ENCODE measurements around the gene ZNF764.
A peak's percentile ranks its signal among the peaks of the same experiment; 100 is the strongest.

Gene ZNF764

DNA sequence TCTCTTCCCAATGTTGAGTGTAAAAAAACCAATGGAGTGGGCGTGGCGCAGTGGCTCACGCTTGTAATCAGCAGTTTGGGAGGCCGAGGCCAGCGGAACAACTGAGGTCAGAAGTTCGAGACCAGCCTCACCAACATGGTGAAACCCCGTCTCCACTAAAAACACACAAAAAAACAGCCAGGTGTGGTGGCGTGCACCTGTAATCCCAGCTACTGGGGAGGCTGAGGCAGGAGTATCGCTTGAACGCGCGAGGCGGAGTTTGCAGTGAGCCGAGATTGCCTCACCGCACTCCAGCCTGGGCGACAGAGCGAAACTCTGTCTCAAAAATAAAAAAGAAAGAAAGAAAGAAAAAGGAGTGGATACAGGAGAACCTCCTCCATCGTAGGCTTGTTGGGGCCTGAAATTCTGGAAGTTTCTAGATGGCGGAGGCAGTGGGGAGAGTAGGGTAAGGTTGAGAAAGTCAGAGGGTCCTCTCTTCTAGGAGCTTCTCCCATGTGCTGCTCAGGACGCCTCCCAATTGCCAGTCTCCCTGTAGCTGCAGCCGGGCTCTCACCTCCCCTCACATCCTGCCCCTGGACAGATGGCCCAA lies 709 bp upstream of the ZNF764 start:
- peak overlapping the region; percentile 79 for H3K27ac ChIP-seq
- H3K4me3 ChIP-seq (ENCODE audit: low read depth, low read length): peak overlapping the region; percentile 95
- H3K27me3 ChIP-seq (ENCODE audit: control insufficient read depth, insufficient read depth, low read length): no peaks in the 10 kb centered on the region
- H3K9ac ChIP-seq: no peak overlapping the region
- TF ChIP-seq, protein P1, sequence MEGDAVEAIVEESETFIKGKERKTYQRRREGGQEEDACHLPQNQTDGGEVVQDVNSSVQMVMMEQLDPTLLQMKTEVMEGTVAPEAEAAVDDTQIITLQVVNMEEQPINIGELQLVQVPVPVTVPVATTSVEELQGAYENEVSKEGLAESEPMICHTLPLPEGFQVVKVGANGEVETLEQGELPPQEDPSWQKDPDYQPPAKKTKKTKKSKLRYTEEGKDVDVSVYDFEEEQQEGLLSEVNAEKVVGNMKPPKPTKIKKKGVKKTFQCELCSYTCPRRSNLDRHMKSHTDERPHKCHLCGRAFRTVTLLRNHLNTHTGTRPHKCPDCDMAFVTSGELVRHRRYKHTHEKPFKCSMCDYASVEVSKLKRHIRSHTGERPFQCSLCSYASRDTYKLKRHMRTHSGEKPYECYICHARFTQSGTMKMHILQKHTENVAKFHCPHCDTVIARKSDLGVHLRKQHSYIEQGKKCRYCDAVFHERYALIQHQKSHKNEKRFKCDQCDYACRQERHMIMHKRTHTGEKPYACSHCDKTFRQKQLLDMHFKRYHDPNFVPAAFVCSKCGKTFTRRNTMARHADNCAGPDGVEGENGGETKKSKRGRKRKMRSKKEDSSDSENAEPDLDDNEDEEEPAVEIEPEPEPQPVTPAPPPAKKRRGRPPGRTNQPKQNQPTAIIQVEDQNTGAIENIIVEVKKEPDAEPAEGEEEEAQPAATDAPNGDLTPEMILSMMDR (IDR thresholded peaks at IDR 0.05): no peak
- H3K4me2 ChIP-seq (ENCODE audit: low read length): peak overlapping the region; percentile 62
- peaks cover 8% of the 10 kb centered on the region for H3K79me2 ChIP-seq
- peak overlapping the region; percentile 94 for H2AFZ ChIP-seq
- H3K4me1 ChIP-seq: no peaks in the 10 kb centered on the region
- no peaks in the 10 kb centered on the region for H3K36me3 ChIP-seq (ENCODE audit: control insufficient read depth, insufficient read depth, low read length)
- no peaks in the 10 kb centered on the region for H3K9me3 ChIP-seq (ENCODE audit: control insufficient read depth, low read length)

DNA sequence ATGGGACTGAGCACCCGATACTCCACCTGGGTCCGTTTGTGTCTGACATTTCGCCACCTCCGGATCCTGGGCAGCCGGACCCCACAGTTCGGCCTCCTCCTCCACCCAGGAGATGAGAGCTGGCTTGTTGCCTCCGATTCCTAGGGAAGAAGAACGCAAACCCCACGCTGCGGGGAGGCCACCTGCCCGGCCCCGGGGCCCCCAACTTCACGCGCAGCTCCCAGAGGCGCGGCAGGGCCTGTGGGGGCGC lies 542 bp downstream of the ZNF764 start:
- no peaks in the 10 kb centered on the region for H3K4me1 ChIP-seq
- H3K9me3 ChIP-seq (ENCODE audit: control insufficient read depth, low read length): no peaks in the 10 kb centered on the region
- peak overlapping the region; percentile 90 for H3K9ac ChIP-seq
- no peaks in the 10 kb centered on the region for H3K36me3 ChIP-seq (ENCODE audit: control insufficient read depth, insufficient read depth, low read length)
- peak overlapping the region; percentile 84 for H3K4me2 ChIP-seq (ENCODE audit: low read length)
- peak overlapping the region; percentile 95 for H3K4me3 ChIP-seq (ENCODE audit: low read depth, low read length)
- H3K79me2 ChIP-seq: peaks cover 8% of the 10 kb centered on the region
- TF ChIP-seq, protein P1 (IDR thresholded peaks at IDR 0.05): no peak
- H2AFZ ChIP-seq: peak overlapping the region; percentile 94
- no peaks in the 10 kb centered on the region for H3K27me3 ChIP-seq (ENCODE audit: control insufficient read depth, insufficient read depth, low read length)
- peak overlapping the region; percentile 79 for H3K27ac ChIP-seq

DNA sequence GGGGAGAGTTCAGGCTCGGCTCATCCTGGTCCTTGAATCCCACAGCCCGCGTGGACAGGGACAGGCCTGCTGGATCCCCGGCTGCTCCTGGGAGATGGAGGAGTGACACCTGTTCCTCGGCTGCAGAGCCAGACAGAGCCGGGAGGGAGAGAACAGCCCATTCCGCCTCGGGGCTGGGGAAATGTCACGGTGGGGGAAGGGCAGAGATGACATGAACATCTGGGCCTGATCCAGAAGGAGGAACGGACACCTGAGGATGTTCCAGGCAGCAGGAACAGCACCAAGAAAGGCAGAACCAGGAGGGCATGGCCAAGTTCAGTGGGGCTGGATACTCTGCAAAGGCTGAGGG lies 2.1 kb downstream of the ZNF764 start:
- no peak overlapping the region for H3K9ac ChIP-seq
- H3K9me3 ChIP-seq (ENCODE audit: control insufficient read depth, low read length): no peaks in the 10 kb centered on the region
- no peak overlapping the region for H3K4me2 ChIP-seq (ENCODE audit: low read length)
- no peak overlapping the region for H3K27ac ChIP-seq
- peaks cover 3% of the 10 kb centered on the region for H3K4me1 ChIP-seq
- H3K36me3 ChIP-seq (ENCODE audit: control insufficient read depth, insufficient read depth, low read length): no peaks in the 10 kb centered on the region
- H3K79me2 ChIP-seq: peaks cover 8% of the 10 kb centered on the region
- TF ChIP-seq, protein P1 (IDR thresholded peaks at IDR 0.05): no peak
- H2AFZ ChIP-seq: no peak overlapping the region
- no peak overlapping the region for H3K4me3 ChIP-seq (ENCODE audit: low read depth, low read length)
- H3K27me3 ChIP-seq (ENCODE audit: control insufficient read depth, insufficient read depth, low read length): no peaks in the 10 kb centered on the region

DNA sequence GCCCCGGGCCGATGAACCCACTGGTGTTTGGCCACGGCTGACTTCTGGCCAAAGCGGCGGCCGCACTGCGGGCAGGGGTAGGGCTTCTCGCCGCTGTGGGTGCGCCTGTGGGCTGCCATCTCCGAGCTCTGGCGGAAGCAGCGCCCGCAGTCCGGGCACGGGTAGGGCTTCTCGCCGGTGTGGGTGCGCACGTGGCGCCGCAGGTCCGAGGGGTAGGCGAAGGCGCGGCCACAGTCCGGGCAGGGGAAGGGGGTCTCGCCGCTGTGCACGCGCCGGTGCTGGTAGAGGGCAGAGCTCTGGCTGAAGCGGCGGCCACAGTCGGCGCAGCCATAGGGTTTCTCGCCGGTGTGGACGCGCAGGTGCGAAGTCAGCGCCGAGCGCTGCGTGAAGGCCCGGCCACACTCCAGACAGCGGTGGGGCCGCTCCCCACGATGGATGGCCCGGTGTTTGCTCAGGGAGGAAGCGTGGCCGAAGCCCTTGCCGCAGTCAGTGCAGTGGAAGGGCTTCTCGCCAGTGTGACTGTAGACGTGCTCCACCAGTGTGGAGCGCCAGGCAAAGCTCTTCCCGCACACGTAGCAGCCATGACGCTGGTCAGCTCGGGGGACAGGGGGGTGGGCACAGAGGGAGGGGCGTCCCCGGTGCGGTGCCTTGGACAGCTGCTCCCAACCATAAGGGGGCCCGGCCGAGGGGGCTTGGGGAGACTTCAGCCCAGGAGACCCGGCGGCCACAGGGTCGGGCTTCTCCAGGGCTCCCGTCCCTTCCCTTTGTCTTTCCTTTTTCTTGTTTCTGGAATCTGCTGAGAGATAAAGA lies 2.7 kb downstream of the ZNF764 start:
- Histone ChIP-seq H3K4me3 (ENCODE audit: low read depth, low read length) (no peak overlapping the region), H3K27ac (no peak overlapping the region), H3K9ac (no peak overlapping the region), H2AFZ (no peak overlapping the region), H3K9me3 (ENCODE audit: control insufficient read depth, low read length) (no peaks in the 10 kb centered on the region), H3K36me3 (ENCODE audit: control insufficient read depth, insufficient read depth, low read length) (no peaks in the 10 kb centered on the region), H3K79me2 (peaks cover 8% of the 10 kb centered on the region), H3K27me3 (ENCODE audit: control insufficient read depth, insufficient read depth, low read length) (no peaks in the 10 kb centered on the region), H3K4me1 (peaks cover 3% of the 10 kb centered on the region), H3K4me2 (ENCODE audit: low read length) (no peak overlapping the region)
- TF ChIP-seq, protein P1 (IDR thresholded peaks at IDR 0.05): no peak
